GM21423 (cell line): ENCODE measurements around the gene NHERF2.
"Not testable (repeated sequence)": the region's sequence is repeated elsewhere in the genome, so short reads cannot be mapped to it uniquely, and the experiment has no call there.

Source experiments
- ATAC-seq: cut with Tn5 transposase; IDR thresholded peaks from one replicate; pipeline ENCODE4 v1.9.1; 2021; ENCODE audit warnings: mild to moderate bottlenecking, moderate library complexity; ENCODE audit not compliant: unreplicated experiment

The NHERF2 gene

GRCh38 chr16:2025251-2025650 is 1.5 kb upstream of the NHERF2 start:
- no peak for ATAC-seq

- ATAC-seq: no peak
These were observed 733 bp upstream of the NHERF2 start for GRCh38 chr16:2025878-2026460.

GRCh38 chr16:2027024-2028010 is 615 bp downstream of the NHERF2 start:
- no peak for ATAC-seq

- ATAC-seq: no peak
These were observed 1.4 kb downstream of the NHERF2 start for GRCh38 chr16:2028146-2028545.

- ATAC-seq: no peak
These were observed 2.0 kb downstream of the NHERF2 start for GRCh38 chr16:2028620-2029220.

GRCh38 chr16:2029350-2029749 is 2.6 kb downstream of the NHERF2 start:
- no peak for ATAC-seq

GRCh38 chr16:2030036-2030435 is 3.3 kb downstream of the NHERF2 start:
- ATAC-seq: no peak

- ATAC-seq: no peak
These were observed 4.4 kb downstream of the NHERF2 start for GRCh38 chr16:2031081-2031577.

GRCh38 chr16:2032285-2033056 is 5.8 kb downstream of the NHERF2 start:
- no peak for ATAC-seq

GRCh38 chr16:2033057-2033908 is 6.6 kb downstream of the NHERF2 start:
- no peak for ATAC-seq

- ATAC-seq: not testable (repeated sequence)
These were observed 7.4 kb downstream of the NHERF2 start for GRCh38 chr16:2033909-2034695.

- ATAC-seq: no peak
These were observed 8.2 kb downstream of the NHERF2 start for GRCh38 chr16:2034696-2035430.

- ATAC-seq: no peak
These were observed 8.9 kb downstream of the NHERF2 start for GRCh38 chr16:2035431-2036199.

GRCh38 chr16:2036200-2036966 is 9.7 kb downstream of the NHERF2 start:
- no peak for ATAC-seq

- ATAC-seq: no peak
These were observed 10.4 kb downstream of the NHERF2 start for GRCh38 chr16:2037115-2037514.

GRCh38 chr16:2037647-2038381 is 11.1 kb downstream of the NHERF2 start:
- no peak for ATAC-seq
